GM18499 (cell line): Measurements from ENCODE around the gene TFAM.
A peak's percentile ranks its signal among the peaks of the same experiment; 100 is the strongest.

ENCODE experiments used
- ATAC-seq: cut with Tn5 transposase; IDR thresholded peaks from one replicate; pipeline ENCODE4 v1.9.1; 2021; ENCODE audit warnings: moderate number of reproducible peaks; ENCODE audit not compliant: insufficient read depth, unreplicated experiment

TFAM gene

DNA sequence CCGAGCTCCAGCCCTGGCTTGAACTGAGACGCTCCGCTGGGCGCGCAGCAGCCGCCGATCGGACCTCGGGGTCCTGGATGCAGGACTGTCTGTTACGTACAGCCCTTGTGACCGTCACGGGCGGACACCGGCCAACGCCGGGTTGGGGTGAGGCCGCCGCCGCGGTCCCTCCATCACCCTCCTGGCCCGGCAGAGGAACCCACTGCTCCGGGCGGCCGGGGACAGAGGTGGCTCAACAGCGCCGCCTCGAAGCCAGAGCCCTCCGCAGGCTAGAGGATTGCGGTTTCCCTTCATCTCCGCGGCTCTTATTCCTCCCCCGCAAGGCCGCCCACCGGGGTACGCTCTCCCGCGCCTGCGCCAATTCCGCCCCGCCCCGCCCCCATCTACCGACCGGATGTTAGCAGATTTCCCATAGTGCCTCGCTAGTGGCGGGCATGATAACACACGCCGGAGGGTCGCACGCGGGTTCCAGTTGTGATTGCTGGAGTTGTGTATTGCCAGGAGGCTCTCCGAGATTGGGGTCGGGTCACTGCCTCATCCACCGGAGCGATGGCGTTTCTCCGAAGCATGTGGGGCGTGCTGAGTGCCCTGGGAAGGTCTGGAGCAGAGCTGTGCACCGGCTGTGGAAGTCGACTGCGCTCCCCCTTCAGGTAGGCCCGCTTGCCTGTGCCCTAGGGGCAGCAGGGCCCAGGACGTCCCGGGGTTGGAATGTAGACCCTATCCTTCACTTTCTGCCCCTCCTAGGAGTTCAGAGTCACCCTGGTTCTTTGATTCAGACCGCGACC lies at the start of gene TFAM:
TSS of gene TFAM (plus strand) at position 412 of the 785 bp plus-strand sequence. CDS start at position 550, 138 bp downstream.
- ATAC-seq: peak; percentile 72

DNA sequence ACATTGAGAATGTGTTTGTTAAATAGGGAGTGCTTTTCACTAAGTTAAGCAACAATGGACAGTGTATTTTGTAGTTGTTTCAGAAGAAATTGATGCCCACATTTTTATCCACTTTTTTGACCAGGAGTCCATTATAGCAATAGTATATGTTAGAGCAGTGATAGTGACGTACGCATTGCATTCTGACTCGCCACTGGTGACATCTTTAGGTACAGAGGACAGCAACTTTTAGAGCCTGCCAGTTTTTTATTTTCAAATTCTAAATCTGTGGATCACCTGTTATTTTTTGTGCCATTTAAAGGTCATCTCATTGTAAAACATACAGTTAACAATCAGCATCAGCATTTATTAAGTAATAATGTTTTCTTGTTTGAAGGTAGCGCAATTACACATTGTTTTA lies 49.0 kb upstream of the TFAM start:
- no peak for ATAC-seq

DNA sequence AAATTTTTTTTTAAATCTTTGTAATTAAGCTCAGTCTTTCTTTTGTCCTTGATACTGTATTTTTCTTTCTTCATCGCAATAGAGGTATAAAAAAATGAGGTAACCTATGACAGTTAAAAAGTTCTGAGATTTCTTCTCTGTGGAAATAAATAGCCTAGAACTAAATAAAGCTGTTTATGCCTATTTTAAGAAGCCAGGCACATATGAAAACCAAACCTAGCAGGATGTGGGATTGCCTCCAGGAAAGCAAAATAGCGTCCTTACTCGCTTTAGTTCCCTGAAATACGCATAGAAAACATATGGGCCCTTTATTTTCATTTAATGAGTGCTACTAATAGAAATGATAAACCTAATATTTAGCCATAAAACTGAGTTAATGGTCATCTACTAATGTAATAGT lies 43.8 kb upstream of the TFAM start:
- ATAC-seq: no peak

DNA sequence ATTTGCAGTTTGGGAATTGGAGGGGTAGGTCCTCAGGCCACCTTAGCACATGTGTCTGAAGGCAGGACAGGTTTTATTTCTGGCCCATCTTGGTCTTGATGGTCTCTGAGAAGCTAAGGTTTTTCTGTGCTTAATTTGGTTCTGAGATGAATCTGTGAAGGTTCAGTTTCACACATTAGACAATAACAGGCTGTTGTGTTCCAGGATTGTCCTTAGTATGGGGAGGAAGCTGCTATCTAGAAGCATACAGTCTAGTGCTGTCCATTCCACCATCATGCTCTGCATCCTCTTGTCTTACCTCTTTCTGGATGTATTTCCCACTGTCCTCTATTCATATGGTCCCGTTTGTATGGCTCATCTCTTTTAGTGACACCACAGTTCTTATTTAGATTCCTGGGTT lies 43.3 kb upstream of the TFAM start:
- ATAC-seq: no peak

DNA sequence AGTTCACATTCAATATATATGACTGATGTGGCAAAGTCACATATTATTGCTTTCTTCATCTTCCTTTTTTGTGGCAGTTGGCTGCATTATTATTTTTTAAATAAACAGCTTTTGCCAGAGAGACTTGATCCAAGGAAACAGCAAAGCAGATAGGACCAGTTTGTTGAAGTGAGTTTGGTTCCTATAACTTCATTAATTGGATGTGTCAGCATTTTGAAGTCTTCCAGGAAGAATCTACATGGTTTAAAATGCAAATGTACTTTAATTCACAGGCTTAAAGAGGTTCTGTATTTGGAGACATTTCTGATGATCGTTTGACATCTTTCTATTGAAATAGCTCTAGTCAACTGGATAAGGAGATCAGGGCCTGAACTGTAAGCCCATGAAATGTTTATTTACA lies 37.2 kb upstream of the TFAM start:
- no peak for ATAC-seq

DNA sequence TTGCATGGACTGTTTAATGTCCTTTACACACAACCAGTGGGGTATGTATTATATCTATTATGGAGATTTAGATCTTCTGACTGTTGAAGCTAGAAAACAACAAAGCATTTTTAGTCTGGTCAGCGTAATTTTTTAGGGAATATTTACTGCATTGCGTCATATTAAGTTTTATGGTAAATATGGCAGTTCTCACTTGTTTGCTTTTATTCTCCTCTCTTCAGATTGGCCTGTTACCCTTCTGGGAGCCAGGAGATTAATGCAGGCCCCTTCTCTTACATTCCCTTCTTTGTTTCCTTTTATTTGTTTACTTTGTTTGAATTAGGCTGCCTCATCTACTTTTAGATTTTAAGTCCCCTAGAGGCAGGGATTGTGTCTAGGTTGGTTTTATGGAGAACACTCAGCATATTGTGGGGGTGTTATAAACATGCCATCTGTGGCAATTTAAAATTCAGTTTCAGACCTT lies 36.6 kb upstream of the TFAM start:
- ATAC-seq: no peak

DNA sequence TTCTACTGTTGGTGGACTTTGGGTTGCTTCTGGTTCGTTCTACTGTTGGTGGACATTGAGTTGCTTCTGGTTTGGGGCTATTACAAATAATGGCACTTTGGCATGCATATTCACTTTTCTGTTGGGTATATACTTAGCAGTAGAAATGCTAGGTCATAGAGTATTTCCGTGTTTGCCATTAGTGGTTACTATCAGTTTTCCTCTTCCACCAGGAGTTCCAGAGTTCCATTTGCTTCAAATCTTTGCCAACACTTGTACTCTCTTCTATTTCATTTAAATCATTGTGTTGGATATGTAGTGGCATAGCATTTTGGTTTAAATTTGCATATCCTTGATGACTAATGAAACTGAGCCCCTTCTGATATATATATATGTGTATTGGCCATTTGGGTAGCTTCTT lies 35.2 kb upstream of the TFAM start:
- ATAC-seq: no peak

DNA sequence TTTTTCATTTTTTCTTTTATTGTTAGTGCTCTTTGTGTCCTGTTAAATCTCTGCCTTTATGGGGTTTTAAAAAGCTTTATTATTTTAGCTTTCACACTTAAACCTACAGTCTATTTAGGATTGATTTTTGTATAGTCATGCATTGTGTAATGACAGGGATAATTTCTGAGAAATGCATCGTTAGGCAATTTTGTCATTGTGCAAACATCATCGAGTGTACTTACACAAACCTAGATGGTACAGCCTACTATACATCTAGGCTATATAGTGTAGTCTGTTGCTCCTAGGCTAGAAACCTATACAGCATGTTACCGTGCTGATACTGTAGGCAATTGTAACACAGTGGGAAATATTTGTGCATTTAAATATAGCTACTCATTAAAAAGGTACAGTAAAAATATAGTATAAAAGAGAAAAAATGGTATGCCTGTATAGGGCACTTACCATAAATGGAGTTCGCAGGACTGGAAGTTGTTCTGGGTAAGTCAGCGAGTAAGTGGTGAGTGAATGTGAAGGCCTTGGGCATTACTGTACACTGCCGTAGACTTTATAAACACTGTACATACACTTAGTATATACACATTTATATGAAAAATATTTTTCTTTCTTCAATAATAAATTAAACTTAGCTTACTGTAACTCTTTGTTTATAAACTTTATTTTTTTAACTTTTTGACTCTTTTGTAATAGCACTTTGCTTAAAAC lies 34.4 kb upstream of the TFAM start:
- ATAC-seq: no peak

DNA sequence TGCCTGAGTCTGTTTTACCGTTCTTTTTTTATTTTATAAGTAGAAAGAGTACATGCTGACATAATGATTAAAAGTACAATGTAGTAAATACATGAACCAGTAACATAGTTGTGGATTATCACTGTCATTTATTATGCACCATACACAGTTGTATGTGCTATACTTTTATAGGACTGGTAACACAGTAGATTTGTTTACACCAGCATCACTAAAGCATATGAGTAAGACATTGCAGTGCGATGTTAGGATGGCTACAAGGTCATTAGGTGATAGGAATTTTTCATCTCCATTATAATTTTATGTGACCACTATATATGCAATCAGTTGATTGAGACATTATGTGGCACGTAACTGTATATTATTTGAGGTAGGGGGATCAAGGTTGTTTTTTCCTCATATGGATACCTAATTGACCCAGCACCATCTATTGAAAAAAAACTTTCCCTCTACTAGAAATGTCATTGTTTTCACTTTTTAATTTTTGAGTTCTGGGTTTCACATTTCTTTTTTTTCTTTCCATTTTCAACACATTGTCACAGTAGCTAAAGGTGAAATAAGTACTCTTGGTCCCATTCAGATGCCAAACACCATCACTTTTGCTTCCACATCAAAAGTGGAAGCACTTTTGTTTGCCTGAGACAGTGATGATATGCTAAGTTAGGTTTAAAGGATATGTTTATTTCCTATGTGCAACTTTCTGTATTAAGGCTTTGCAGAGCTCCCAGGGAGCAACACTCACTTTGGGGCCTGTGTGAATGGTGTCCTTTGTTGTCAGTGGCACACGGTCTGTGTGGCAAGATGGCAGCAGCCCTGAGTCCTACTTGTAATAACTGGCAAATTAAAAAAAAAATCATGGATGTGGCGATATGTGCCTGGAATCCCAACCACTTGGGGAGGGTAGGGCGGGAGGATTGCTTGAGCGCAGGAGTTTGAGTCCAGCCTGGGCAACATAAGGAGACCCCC lies 33.3 kb upstream of the TFAM start:
- ATAC-seq: no peak

DNA sequence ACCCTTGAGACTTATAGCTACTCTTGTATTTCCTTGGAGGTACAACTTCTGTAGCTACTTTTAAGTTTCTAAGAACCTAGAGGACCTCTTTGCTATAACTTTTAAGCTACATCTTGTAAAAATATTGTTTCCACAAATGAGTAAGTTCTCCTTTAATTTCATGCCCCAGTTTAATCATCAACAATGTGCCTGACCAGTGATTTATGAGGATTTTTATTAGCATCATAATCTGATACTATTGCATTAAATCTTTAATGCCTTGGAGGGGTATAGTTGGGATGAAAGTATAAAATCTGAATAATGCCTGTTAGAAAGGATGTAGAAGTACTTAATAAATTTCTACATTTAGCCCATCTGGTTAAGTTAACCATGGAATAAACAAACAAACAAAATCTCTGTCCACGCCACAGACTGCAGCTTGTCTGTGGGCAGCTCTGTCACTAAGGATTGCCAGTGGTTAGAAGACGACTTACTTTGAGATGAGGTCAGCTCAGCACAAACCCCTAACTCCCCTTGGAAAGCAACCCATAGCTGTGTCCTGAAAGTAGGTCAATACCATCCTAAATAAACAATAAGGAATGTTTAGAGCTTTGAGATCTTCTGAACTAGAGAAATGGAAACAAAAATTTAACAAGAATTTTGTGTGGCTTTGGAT lies 32.1 kb upstream of the TFAM start:
- ATAC-seq: no peak

DNA sequence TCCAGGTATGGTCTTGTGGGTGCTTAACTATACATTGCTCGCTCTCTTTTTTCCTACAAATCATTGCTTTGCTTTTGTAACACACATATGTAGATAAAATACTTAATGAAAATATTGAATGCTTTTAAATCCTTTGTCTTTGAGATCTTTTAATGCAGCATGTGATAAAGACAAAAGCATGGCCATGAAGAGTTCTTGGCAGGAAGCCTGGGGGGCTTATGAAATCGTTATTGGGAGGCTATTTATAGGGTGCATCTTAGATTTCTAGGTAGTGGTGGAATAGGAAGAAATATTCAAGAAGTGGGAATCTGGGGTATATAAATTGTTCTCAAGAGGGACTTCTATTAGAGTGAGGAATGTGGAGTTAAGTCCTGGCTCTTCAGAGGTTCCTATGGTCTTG lies 28.5 kb upstream of the TFAM start:
- ATAC-seq: no peak

DNA sequence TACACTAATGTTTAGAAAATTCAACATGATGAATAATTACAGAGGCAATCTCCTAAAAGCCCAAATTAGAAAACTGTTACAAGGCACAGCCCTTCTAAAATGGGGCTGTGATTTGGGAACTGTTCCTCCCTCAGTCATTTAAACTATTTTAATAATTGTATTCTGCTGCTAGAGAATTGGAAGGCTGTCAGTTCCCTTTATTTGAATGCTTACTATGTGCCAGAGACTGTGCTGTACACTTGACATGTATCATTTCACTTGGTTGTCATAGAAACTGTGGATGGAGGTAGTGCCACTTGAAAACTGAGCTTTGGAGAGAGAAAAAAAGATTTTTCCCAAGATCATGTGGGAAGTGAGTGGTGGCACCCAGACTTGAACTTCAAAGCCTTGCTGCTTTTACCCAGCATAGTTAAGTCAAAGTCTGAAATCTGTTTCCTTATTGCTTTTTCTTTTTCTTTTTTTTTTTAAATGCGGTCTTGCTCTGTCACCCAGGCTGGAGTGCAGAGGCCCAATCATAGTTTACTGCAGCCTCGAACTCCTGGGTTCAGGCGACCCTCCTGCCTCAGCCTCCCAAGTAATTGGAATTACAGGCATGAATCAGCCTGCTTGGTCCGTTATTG lies 26.8 kb upstream of the TFAM start:
- ATAC-seq: no peak

DNA sequence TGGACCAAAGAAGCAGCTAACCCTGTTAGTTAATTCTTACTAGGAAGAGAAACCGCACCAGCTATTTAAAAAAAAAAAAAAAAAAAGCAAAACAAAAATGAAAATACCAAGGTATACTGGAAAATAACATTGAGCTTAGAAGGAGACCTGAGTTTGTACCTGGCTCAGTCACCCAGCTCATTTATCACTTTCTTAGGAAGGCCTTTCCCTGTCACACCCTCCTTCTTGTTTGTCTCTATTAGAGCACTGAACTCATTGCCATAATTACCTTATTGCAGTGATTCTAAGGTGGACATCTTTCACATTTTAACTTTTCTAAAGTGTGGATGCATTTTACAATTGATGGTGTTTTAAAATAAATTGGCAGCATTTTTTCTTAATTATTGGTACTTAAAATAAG lies 26.3 kb upstream of the TFAM start:
- no peak for ATAC-seq

DNA sequence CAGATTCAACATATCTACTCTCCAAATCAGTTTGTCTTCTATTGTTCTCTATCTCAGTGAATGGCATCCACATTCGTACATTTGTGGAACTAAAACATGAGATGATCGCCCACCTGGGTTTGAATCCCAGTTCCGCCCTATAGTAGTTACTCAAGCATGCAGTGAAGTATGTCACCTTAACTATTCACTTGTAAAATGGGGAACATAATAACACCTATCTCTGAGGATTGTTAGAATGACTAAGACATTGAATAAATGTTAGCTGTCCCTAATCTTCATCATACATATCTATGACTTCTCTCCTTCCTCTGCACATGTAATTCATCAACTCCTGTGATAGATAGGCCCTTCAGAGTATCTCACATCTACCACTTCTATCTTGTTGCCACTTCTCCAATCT lies 25.7 kb upstream of the TFAM start:
- ATAC-seq: no peak

DNA sequence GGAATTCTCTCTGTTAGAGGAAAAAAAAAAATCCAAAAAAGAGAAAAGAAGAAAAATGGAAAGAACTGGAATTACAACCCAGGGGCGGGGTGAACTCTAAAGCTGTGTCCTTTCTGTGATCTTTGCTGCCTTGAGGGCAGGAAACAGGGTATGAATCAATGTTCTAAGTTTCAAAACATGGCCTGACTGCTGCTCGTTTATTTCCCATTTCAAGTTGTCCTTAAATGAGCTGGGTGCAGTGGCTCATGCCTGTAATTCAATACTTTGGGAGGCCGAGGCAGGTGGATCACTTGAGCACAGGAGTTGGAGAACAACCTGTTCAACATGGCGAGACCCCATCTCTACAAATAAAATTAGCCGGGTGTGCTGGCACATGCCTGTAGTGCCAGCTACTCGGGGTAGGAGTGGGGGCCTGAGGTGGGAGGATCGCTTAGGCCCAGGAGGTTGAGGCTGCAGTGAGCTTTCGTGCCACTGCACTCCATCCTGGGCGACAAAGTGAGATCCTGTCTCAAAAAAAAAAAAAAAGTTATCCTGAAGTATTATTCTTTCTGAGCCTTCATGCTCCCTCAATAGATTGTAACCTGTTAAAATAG lies 24.7 kb upstream of the TFAM start:
- ATAC-seq: no peak

DNA sequence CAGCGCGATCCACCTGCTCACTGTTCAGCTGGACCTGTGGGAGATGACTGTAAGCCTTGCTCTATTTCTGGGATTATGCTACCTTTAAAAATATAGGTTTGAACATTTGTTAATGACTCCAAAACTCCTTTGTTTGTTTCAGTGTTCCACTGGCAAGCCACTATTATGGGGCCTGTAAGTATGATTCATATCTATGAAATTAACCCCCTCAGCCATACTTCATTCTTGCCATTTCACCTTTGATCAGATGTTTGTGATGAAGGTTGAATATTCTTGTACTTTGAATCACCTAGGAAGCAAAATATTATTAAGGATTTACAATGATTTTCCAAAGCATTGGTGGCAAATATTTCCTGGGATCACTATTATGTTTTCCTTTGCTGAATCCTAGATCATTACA lies 23.9 kb upstream of the TFAM start:
- no peak for ATAC-seq

DNA sequence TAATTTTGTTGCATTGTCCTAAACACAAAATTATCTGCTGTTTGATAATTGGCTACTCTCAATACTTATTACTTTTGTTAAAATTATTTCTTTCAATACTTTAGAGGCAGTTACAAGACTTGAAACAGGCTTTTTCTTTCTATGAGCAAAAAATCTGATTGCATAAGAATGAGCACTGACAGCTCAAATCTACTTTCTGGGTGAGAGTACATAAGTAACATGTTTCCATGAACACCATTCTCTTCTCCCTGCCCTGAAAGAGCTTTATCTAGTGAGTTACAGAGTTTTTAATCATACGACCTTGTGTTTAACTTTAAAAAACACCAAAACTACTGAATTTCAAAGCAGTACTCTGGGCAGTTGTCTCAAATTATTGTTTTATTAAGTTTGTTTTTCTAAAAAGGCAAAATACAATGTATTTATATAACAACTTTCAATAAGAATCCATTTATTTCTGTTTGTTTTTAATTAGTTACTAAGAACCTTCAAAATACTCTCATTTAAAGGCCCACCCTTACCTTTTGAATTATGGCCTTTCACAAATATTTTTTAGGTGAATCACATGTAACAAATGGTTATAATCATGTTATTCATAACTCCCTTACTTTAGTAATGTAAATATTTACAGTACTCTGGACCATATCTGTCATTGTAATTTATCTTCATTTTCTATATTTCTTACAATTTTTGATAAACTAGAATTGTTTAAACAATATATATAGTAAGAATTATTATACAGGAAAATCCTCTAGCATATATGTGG lies 23.0 kb upstream of the TFAM start:
- no peak for ATAC-seq

DNA sequence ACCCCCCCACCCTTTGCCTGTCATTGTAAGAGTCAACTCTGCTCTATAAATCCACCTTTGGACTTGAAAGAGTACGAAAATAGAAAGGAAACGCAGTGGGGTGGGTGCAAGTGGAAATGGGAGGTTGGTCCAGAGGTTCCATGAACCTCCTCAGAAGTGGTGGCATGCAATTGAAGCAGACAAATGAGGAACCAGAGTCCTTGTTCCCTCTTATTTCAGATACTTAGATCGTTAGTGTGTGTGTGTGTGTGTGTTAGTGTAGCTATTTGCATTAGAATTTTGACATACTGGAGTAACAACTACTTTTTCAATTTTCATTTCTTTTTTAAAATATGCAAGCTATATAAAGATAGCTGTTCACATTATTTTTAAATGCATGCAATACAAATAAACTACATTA lies 18.1 kb upstream of the TFAM start:
- no peak for ATAC-seq

DNA sequence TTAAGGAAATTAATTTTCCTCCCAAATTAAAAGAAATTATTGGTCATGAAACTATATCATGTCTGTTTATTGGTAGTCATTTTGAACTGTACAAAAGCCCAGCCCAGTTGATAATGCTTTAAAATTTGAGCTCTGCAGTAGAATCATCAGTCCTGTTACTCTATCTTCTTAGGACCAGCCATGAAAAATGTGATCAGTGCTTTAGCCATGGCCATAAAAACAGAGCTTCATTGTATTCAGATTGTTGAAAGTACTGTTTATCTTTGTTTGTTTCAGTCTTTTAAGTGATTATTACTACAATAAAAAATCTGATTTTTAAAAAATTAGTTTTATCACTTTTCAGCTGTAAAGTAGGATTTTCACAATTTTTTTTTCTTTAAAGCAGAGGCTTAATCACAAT lies 13.7 kb upstream of the TFAM start:
- no peak for ATAC-seq
